ENCODE measurements around the gene ZNF311. TPM values are rescaled to one million over a fixed set of nuclear protein-coding genes. Genes with fewer than 3 reads are reported as not detected.

ZNF311 gene
- total RNA-seq, 1 donor from 2014 or later = 2.6 TPM

DNA sequence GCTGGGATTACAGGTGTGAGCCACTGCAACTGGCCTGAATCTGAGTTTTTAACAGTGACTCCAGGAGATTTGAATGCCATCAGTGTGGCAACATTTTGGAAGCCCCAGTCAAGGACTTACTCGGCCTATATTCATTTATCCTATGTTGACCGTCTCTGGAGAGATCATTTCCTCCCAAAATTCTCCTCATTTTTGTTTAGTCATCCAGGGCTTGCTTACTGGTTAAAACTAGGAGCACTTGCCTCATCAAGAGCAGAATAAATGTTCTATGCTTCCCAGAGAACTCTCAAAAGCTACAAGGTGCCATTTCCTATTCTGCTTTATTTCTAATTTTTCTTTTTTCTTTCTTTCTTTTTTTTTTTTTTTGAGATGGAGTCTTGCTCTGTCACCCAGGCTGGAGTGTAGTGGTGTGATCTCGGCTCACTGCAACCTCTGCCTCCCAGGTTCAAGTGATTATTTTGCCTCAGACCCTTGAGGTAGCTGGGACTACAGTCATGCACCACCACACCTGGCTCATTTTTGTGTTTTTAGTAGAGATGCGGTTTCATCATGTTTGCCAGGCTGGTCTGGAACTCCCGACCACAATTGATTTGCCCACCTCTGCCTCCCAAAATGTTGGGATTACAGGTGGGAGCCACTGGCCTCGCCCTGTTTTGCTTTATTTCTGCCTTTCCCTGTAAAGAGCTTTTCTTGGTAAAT lies 57.9 kb downstream of the ZNF311 start:
- TF ChIP-seq, protein P1, sequence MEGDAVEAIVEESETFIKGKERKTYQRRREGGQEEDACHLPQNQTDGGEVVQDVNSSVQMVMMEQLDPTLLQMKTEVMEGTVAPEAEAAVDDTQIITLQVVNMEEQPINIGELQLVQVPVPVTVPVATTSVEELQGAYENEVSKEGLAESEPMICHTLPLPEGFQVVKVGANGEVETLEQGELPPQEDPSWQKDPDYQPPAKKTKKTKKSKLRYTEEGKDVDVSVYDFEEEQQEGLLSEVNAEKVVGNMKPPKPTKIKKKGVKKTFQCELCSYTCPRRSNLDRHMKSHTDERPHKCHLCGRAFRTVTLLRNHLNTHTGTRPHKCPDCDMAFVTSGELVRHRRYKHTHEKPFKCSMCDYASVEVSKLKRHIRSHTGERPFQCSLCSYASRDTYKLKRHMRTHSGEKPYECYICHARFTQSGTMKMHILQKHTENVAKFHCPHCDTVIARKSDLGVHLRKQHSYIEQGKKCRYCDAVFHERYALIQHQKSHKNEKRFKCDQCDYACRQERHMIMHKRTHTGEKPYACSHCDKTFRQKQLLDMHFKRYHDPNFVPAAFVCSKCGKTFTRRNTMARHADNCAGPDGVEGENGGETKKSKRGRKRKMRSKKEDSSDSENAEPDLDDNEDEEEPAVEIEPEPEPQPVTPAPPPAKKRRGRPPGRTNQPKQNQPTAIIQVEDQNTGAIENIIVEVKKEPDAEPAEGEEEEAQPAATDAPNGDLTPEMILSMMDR (IDR thresholded peaks at IDR 0.05; ENCODE audit: insufficient read depth, low read length, poor library complexity, severe bottlenecking) = no peak
- no peak for DNase-seq (ENCODE audit: low read depth)
- Histone ChIP-seq H3K27me3 (ENCODE audit: control insufficient read depth, insufficient read depth, low read length) (no peaks in the 10 kb centered on the region), H3K36me3 (ENCODE audit: control insufficient read depth, insufficient read depth, low read length) (no peaks in the 10 kb centered on the region), H3K4me3 (ENCODE audit: low read depth, low read length) (no peak overlapping the region)

DNA sequence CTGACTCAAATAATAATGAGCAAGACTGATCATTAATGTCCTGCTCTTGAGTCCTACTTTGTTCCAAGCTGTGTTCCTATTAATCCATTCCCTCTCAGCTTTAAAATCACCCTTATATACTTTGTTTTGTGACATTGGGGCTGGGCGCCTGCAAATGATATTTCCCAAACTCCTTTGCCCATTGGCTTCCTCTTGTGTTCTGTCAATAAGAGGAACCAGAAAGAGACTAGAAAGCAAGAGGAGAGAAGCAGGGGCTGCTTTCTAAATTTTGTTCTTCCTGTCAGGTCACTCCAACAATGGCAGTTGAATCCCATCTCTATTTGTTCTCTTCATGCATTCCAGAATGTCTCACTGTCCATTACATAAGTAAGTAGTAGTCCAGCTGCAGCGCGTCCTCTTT lies 59.8 kb downstream of the ZNF311 start:
- Histone ChIP-seq H3K36me3 (ENCODE audit: control insufficient read depth, insufficient read depth, low read length) (no peaks in the 10 kb centered on the region), H3K4me3 (ENCODE audit: low read depth, low read length) (no peak overlapping the region), H3K27me3 (ENCODE audit: control insufficient read depth, insufficient read depth, low read length) (no peaks in the 10 kb centered on the region)
- DNase-seq (ENCODE audit: low read depth) = no peak
- TF ChIP-seq, protein P1 (IDR thresholded peaks at IDR 0.05; ENCODE audit: insufficient read depth, low read length, poor library complexity, severe bottlenecking) = no peak

Other genes with a start within 250 kb of the ZNF311 start
- 101 and 119 TPM in 2 replicates for gene TRIM27, start 81.3 kb downstream of the ZNF311 start, total RNA-seq
- not detected in 2 replicates for gene OR2W1, start 39.9 kb upstream of the ZNF311 start, total RNA-seq
- gene OR2B3, start 82.0 kb upstream of the ZNF311 start, total RNA-seq = not detected in 2 replicates
- gene OR2J1, start 94.2 kb upstream of the ZNF311 start, total RNA-seq = not detected in 2 replicates
- not detected in 2 replicates for gene OR2J3, start 102.7 kb upstream of the ZNF311 start, total RNA-seq
- gene OR2J2, start 165.6 kb upstream of the ZNF311 start, total RNA-seq = not detected in 2 replicates